Body of pancreas (tissue), 4 donors: ENCODE results near the gene RAP1GAP2. TPM values are rescaled to one million over a fixed set of nuclear protein-coding genes. Genes with fewer than 3 reads are reported as not detected.

Source experiments
- ATAC-seq: fragments of 150-250 bp; one replicate; pipeline ENCODE4 v1.9.1; 2016
- DNase-seq, 4 donors: peaks; one replicate each; pipeline ENCODE4 v3.0.0-alpha.2; 2019
- H3K27ac ChIP-seq, 4 donors: fragments of 200-600 bp; sonication (generic); 1 replicate in 3 of 4; 2 replicates in 1 of 4; pipeline versions ENCODE4 v1.5.1 to v1.6.1; 2016 to 2019; ENCODE audit warnings: mild to moderate bottlenecking in 1 of 4, mixed read lengths in 1 of 4, moderate library complexity in 1 of 4
- H3K27me3 ChIP-seq, 2 donors: fragments of 200-600 bp; sonication (generic); one replicate each; pipeline ENCODE4 v1.6.0; 2016; ENCODE audit warnings: mild to moderate bottlenecking in 1 of 2
- H3K36me3 ChIP-seq, 2 donors: fragments of 200-600 bp; sonication (generic); replicated peaks in 1 of 2; 2 replicates each; pipeline ENCODE4 v1.5.1; 2016; ENCODE audit warnings: low read depth in 2 of 2; ENCODE audit not compliant: insufficient read depth in 1 of 2
- H3K4me1 ChIP-seq: fragments of 200-600 bp; sonication (generic); one replicate; pipeline ENCODE4 v1.6.0; 2016
- H3K4me3 ChIP-seq, 2 donors: fragments of 200-600 bp; sonication (generic); 1 replicate in 1 of 2; 2 replicates in 1 of 2; pipeline ENCODE4 v1.5.1; 2016 to 2019
- H3K9me3 ChIP-seq, 3 donors: fragments of 200-600 bp; sonication (generic); 1 replicate in 2 of 3; 2 replicates in 1 of 3; pipeline ENCODE4 v1.5.1; 2016
- CTCF ChIP-seq, 7 experiments: fragments of 450-650 bp in 4 of 7; fragments of 200-600 bp in 3 of 7; sonication (generic) in 3 of 7; IDR thresholded peaks; one replicate each; pipeline ENCODE4 v1.5.1; 2016 to 2019; ENCODE audit warnings: antibody characterized with exemption in 7 of 7
- POLR2A ChIP-seq, 3 donors: fragments of 450-650 bp; IDR thresholded peaks; one replicate each; pipeline ENCODE4 v1.6.1; 2016; ENCODE audit warnings: antibody characterized with exemption in 3 of 3, mild to moderate bottlenecking in 2 of 3
- WGBS, 2 donors: methylation state at CpG; one replicate each; pipeline ENCODE4 v1.1.5; 2017; 5-methylcytosine and 5-hydroxymethylcytosine counted together
- intact Hi-C: fragments of 100-400 bp; cut with DNase I; formaldehyde crosslinking; loops from one replicate; pipeline ENCODE4 v1.15.1; 2023
- total RNA-seq, 2 donors: library from RNA; depleted of rRNA; stranded (reverse); fragments of >200 nt; gene quantifications; one replicate each; pipeline ENCODE4 v1.1.0, GENCODE V29; 2016

Gene RAP1GAP2
- total RNA-seq, 2 donors from 2014 or later = 21.8 to 81.1 TPM

DNA sequence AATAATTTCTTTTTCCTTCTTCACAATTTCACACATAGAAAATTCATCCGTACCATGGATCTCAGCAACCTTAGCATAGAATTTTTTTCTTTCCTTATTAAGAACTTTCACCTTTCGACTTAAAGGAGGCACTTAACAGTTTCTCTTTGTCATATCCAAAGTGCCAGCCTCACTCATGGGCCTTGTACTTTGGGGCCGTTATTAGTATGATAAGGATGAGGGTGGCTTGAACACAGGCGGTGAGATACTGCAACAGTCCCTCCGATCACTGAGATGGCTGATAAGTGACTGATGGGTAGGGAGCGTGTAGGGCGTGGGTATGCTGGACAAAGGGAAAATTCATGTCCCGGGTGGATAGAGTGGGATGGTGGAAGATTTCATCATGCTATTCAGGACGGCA, 181.9 kb downstream of the RAP1GAP2 start:
- Histone ChIP-seq H3K27me3 (no peaks in the 10 kb centered on the region), H3K4me1 (no peaks in the 10 kb centered on the region), H3K4me3 (no peak overlapping the region), H3K36me3 (peaks cover 0 to 12% of the 10 kb centered on the region in 2 donors), H3K27ac (no peak overlapping the region), H3K9me3 (no peaks in the 10 kb centered on the region)
- no peak for TF ChIP-seq CTCF (IDR thresholded peaks at IDR 0.05)
- no peak for TF ChIP-seq POLR2A (IDR thresholded peaks at IDR 0.05)
- 86 to 93% methylated on average over 9 of the region's 9 CpGs for WGBS, 2 donors
- DNase-seq (no peak), ATAC-seq (no peak)
- intact Hi-C loops = no loop called here

DNA sequence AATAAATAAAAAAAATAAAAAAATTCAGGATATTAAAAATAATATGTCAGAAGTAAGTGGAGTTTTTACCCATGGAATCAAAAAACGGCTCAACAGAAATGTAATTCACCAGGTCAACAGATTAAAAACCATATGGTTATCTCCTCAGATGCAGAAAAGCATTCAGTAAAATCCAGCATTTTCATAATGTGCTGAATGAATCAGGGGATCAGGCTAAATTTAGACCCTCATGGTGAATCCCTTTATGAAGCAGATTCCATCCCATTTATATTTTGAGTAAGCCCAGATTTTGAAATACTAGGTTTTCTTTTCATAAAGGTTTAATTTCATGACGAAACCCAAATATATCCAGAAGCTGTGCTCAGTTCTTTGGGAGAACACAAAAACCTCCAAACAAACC, 182.8 kb downstream of the RAP1GAP2 start:
- intact Hi-C loops = no loop called here

DNA sequence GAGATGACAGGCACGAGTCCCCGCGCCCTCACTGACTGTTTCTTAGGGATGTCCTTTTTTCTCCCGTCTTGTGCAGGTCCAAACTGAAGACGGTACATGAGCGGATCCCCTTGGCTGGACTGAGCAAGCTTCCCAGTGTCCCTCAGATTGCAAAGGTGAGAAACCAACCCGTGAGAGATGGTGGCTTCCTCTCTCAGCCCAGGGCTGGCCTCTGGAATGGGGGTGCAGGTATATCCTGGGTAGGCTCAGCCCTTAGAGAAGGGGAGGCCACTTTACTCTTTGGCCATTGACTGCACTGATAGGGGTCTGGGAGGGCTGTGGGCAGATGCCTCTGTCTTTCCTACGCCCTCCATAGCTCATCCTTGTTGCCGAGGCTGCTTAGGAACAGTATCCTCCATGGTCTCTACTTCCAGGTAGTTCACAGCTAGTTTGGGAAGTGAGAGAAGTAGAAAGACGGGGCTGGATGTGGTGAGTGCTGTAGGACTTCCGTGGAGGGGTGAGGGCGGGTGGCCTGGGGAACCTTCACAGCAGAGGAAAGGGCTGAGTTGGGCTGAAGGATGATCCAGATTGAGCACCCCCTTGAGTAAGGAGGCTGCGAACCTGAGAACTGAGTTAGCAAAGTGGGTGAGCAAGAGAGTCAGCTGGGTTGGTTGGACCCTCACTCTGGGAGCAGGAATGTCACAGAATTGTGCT, 184.1 kb downstream of the RAP1GAP2 start:
- H3K4me3 ChIP-seq = no peak overlapping the region
- no peaks in the 10 kb centered on the region for H3K27me3 ChIP-seq
- intact Hi-C loops = no loop called here
- 95 to 97% methylated on average over 10 to 13 of the region's 13 CpGs for WGBS, 2 donors
- DNase-seq = no peak
- peaks cover 0 to 14% of the 10 kb centered on the region in 2 donors for H3K36me3 ChIP-seq
- H3K9me3 ChIP-seq = no peaks in the 10 kb centered on the region
- no peak for TF ChIP-seq CTCF (IDR thresholded peaks at IDR 0.05)
- TF ChIP-seq POLR2A (IDR thresholded peaks at IDR 0.05) = no peak
- no peak for ATAC-seq
- no peak overlapping the region for H3K27ac ChIP-seq
- no peaks in the 10 kb centered on the region for H3K4me1 ChIP-seq

More for the DNA sequence above, 182.8 kb downstream of the RAP1GAP2 start:
- Histone ChIP-seq H3K4me1 (no peaks in the 10 kb centered on the region), H3K27me3 (no peaks in the 10 kb centered on the region), H3K36me3 (peaks cover 0 to 12% of the 10 kb centered on the region in 2 donors), H3K9me3 (no peaks in the 10 kb centered on the region), H3K27ac (no peak overlapping the region), H3K4me3 (no peak overlapping the region)
- WGBS, 2 donors = 96% methylated on average over 2 of the region's 2 CpGs
- ATAC-seq (no peak), DNase-seq (no peak)
- TF ChIP-seq CTCF (IDR thresholded peaks at IDR 0.05) (no peak), POLR2A (IDR thresholded peaks at IDR 0.05) (no peak)

DNA sequence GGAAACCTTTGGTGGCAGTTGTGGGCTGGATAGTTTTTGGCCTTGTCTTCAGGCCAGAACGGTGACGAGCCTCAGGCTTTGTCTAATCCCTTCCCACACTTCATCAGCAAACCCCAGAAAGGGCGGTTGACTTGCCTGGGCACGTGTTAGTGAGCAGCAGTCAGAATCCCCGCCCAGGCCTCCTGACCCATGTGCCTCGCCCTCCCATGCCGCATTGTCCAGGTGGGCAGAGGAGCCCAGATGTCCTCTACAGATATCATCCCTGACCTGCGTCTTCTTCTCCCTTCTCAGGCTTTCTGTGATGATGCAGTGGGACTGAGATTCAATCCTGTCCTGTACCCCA, 184.6 kb downstream of the RAP1GAP2 start:
- WGBS, 2 donors = 90 to 92% methylated on average over 8 of the region's 8 CpGs
- ATAC-seq = no peak

More for the DNA sequence above, 184.6 kb downstream of the RAP1GAP2 start:
- Histone ChIP-seq H3K27me3 (no peaks in the 10 kb centered on the region), H3K9me3 (no peaks in the 10 kb centered on the region), H3K4me3 (no peak overlapping the region), H3K36me3 (peaks cover 0 to 16% of the 10 kb centered on the region in 2 donors), H3K27ac (no peak overlapping the region), H3K4me1 (no peaks in the 10 kb centered on the region)
- intact Hi-C loops = no loop called here
- no peak for TF ChIP-seq CTCF (IDR thresholded peaks at IDR 0.05)
- no peak for TF ChIP-seq POLR2A (IDR thresholded peaks at IDR 0.05)
- DNase-seq = no peak
